PFSK-1 (cell line): Measurements from ENCODE around the gene FMNL1.

Experiments used
- POLR2AphosphoS5 ChIP-seq: IDR thresholded peaks from 2 replicates; pipeline ENCODE4 v1.6.1; 2012; ENCODE audit warnings: low read depth, mild to moderate bottlenecking, control low read depth, low read length, moderate library complexity
- SIN3A ChIP-seq: IDR thresholded peaks from 2 replicates; pipeline ENCODE4 v1.6.1; 2012; ENCODE audit warnings: mild to moderate bottlenecking, low read length, moderate library complexity, borderline replicate concordance; ENCODE audit not compliant: insufficient read depth
- TAF1 ChIP-seq: IDR thresholded peaks from 2 replicates; pipeline ENCODE4 v1.6.1; 2012; ENCODE audit warnings: low read length, control low read depth, borderline replicate concordance; ENCODE audit not compliant: insufficient read depth

- TF ChIP-seq POLR2AphosphoS5, result no peak
- no peak for TF ChIP-seq SIN3A
- TF ChIP-seq TAF1, result no peak
These were observed 757 bp downstream of the FMNL1 start for GRCh38 chr17:45222289-45222995.
